Spleen (tissue), 7 donors: ENCODE measurements around the gene QRSL1.

Source experiments
- CTCF ChIP-seq, 11 experiments: fragments of 200-600 bp in 7 of 11; fragments of 450-650 bp in 4 of 11; sonication (generic) in 4 of 11; IDR thresholded peaks in 8 of 11; conservative IDR thresholded peaks in 3 of 11; 1 replicate in 7 of 11; 2 replicates in 4 of 11; pipeline versions ENCODE4 v1.4.0 to v1.8.0; 2016 to 2021; ENCODE audit warnings: antibody characterized with exemption in 11 of 11, inconsistent platforms in 4 of 11, mild to moderate bottlenecking in 1 of 11
- POLR2A ChIP-seq, 3 donors: fragments of 450-650 bp; IDR thresholded peaks; one replicate each; pipeline ENCODE4 v1.5.1; 2017; ENCODE audit warnings: antibody characterized with exemption in 3 of 3, mild to moderate bottlenecking in 1 of 3
- POLR2AphosphoS5 ChIP-seq, 3 donors: sonication (generic); formaldehyde crosslinking; IDR thresholded peaks; one replicate each; pipeline ENCODE4 v1.5.1; 2017; ENCODE audit warnings: antibody characterized with exemption in 3 of 3
- donor health status: DM: no; HTN: no; CAD: no; lungs with moderate emphysema.
- donor health status: DM: no; HTN: no; CAD: no.
- donor health status: DM: no; HTN: no; CAD: no.

GRCh38 chr6:106662458-106662857 is 33.1 kb downstream of the QRSL1 start:
- no peak for TF ChIP-seq CTCF (IDR thresholded peaks at IDR 0.05 in 8 of 11, conservative IDR thresholded peaks at IDR 0.05 in 3 of 11)
- no peak for TF ChIP-seq POLR2A (IDR thresholded peaks at IDR 0.05)
- no peak for TF ChIP-seq POLR2AphosphoS5 (IDR thresholded peaks at IDR 0.05)
